ENCODE data around the gene C12orf56.
"Not testable (repeated sequence)": the region's sequence is repeated elsewhere in the genome, so short reads cannot be mapped to it uniquely, and the experiment has no call there.

The C12orf56 gene

GRCh38 chr12:64229240-64229639 is 161.3 kb downstream of the C12orf56 start:
- no peak for DNase-seq

DNA sequence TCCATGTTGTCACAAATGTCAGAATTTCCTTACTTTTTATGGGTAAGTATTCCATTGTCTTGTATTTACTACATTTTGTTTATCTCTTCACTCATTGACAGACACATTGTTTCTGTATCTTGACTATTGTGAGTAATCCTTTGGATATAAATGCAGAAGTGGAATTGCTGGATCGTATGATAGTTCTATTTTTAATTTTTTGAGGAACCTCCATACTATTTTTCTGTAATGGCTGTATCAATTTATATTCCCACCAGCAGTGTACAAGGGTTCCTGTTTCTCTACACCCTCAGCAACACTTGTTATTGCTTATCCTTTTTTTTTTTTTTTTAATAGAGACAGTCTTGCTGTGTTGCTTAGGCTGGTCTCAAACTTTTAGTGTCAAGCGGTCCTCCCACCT is 164.9 kb downstream of the C12orf56 start:
- no peak for DNase-seq

DNA sequence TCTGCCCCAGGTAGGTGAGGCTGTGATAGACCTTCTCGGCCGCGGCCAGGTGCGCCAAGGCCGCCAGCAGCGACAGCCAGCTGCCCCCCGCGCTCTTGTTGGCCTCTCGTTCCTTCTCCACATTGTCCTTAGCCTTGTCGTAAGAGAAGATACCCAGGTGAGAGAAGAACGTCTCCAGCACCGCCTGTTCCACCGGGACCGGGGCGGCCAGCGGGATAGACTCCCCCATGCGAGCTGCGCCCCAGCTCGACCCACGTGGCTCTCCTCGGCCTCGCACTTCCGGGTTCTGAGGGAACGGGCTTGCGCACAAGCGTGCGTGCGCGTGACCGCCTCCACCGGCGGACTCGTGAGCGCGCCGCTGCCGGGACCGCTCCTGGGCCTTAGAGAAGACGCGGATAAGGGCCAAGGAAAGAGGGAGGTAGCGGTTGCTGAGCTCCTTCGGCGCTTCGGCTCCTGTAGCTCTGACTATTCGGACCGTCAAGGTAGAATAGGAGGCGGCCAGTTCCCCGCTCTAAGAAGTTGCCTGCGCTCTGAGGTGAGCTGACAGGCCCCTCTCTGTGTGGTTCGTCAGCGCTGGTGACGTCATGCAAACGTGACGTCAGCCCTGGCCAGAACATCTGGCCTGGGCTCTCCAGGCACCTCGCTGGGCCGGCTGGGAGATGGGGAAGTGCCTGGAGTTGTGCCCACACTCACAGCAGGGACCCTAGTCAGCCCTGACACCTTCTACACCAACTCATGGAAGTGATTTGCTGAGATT is 168.4 kb downstream of the C12orf56 start, which contains the start of gene KICS2:
KICS2 (minus strand) TSS at position 288 of the 757 bp plus-strand sequence; CDS start at position 229, 59 bp downstream.
- DNase-seq: peak; percentile 99

DNA sequence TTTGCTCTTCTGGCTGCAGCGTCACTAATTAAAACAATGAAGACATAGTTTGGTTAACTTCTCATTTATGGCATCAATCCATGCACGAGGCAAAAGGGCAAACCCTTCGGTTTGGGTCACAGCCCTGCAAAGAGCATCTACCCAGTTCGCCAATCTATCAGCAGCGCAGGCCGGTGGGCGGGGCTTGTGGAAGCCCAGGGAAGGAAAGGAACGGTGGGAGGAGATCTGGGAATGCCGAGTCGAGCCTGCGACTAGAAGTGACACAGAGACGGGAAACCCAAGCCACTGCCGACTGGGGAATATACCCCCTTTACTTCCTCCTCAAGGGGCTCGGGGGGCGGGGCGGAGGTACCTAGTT is 168.9 kb downstream of the C12orf56 start:
- peak; percentile 97 for DNase-seq

- no peak for DNase-seq
Observed at GRCh38 chr12:64220046-64220445, 170.5 kb downstream of the C12orf56 start.

- DNase-seq: no peak
Observed at GRCh38 chr12:64219145-64219544, 171.4 kb downstream of the C12orf56 start.

DNA sequence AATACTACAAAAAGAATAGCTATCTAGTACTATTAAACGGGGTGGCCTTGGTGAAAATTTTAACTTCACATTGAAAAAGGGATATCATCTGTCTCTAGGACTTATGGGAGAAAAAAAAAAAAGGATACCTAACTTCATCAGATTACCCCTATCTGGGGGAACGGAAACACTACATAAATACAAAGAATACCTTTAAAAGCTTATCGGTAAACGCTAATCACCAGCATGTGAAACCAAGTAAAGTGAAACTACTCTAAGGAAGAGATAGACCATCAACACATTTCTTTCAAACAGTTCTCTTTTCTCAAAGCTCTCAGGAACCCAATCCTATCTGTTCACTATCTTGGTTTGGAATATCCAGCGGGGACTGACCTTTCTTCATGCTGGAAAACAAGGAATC is 172.0 kb downstream of the C12orf56 start:
- no peak for DNase-seq

- not testable (repeated sequence) for DNase-seq
Observed at GRCh38 chr12:64217643-64218042, 172.9 kb downstream of the C12orf56 start.

- DNase-seq: no peak
Observed at GRCh38 chr12:64216239-64216638, 174.3 kb downstream of the C12orf56 start.
